Measurements from ENCODE around the gene WDR37. TPM values are rescaled to one million over a fixed set of nuclear protein-coding genes. Genes with fewer than 3 reads are reported as not detected.
"Not testable (repeated sequence)": the region's sequence is repeated elsewhere in the genome, so short reads cannot be mapped to it uniquely, and the experiment has no call there.

WDR37 gene
- total RNA-seq, 1 experiment from 2014 or later: 10.4 TPM

DNA sequence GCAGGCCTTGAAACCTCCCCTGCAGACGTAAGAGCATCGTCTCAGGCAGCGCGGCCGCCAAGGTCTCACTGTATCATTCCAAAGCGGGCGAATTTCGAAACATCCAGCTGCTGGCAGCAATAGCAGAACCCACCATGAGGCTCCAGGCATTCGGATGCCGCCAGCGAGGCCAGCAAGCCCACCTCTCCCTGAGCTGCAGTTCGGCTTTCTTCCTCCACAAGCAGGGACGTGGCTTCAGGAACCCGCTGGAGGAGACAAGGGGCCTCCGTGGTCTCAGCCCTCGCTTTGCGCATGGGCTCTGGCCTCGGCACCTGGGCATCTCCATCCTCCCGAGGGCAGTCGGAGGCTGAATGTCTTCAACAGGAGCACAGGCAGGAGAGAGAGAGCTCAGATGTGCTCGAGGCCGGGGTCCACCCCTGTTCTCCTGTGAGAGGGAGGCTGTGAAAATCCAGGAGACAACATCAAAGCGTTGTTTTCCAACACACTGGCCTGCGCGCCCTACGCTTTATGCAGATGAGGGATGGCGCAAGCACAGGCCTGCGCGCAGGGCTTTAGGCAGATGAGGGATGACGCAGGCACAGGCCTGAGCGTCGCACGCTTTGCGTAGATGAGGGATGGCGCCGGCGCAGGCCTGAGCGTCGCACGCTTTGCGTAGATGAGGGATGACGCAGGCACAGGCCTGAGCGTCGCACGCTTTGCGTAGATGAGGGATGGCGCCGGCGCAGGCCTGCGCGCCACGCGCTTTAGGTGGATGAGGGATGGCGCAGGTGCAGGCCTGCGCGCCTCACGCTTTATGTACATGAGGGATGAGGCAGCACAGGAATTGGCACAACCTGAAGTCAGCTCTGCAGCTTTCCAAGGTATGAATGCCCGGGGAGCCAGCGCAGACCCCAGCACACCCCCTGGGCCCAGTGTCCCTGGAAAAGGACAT, 103.2 kb downstream of the WDR37 start:
- no peak for TF ChIP-seq TCF7 (CRISPR knock-in tag; IDR thresholded peaks at IDR 0.05; ENCODE audit: low read depth)
- no peak for TF ChIP-seq CREM (CRISPR knock-in tag; IDR thresholded peaks at IDR 0.05)
- no peak for TF ChIP-seq GABPB1 (CRISPR knock-in tag; IDR thresholded peaks at IDR 0.05)
- TF ChIP-seq RELA (CRISPR knock-in tag; IDR thresholded peaks at IDR 0.05; ENCODE audit: borderline replicate concordance): no peak
- ChIA-PET CTCF (no interaction called here), POLR2A (no interaction called here)
- Mint-ChIP-seq H3K4me3 (no peak overlapping the region), H3K4me1 (no peaks in the 10 kb centered on the region), H3K36me3 (no peaks in the 10 kb centered on the region), H3K27ac (no peak overlapping the region), H3K9me3 (no peaks in the 10 kb centered on the region), H3K27me3 (ENCODE audit: low read depth) (peaks cover 4% of the 10 kb centered on the region)
- ATAC-seq (no peak), DNase-seq (ENCODE audit: low spot score) (no peak)

DNA sequence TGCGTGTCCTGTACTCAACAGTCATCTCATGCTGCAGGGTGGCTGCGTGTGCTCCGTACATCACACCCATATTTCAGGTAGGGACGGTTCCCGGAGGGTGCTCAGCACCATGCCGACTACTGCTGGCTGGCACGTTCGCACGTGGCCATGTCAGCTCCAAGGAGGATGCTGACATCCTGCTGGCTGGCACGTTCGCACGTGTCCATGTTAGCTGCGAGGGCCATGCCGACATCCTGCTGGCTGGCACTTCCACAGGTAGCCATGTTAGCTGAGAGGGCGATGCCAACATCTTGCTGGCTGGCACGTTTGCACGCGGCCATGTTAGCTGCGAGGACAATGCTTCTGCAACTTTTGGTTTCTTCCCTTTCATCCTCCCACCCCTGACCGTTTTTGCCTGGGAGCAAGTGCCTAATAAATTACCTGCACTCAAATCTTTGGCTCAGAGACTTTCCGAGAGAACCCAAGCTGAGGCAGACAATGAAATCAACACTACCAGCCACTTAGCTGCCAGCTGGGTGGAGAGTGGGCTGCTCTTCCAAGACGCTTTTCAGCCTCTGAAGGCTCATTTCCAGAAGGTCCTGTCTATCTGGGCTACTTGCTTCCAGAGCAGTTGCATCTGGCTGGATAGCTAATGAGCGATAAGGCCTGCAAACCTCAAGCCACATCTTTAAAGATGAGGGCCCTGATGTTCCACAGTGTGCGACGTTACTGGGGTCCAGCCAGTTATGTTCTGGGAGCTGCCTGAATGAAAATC, 104.6 kb downstream of the WDR37 start:
- H3K27ac Mint-ChIP-seq: no peak overlapping the region
- ChIA-PET CTCF (interaction anchor here (1.0 kb wide), 1 partner anchor 208 kb away, joined by 3 read pairs; no protein-coding TSS in a partner anchor), POLR2A (no interaction called here)
- H3K27me3 Mint-ChIP-seq (ENCODE audit: low read depth): peaks cover 4% of the 10 kb centered on the region
- no peak for TF ChIP-seq NR1H2 (CRISPR knock-in tag; IDR thresholded peaks at IDR 0.05)
- no peak for TF ChIP-seq ZNF416 (CRISPR knock-in tag; IDR thresholded peaks at IDR 0.05)
- TF ChIP-seq GTF2I (CRISPR knock-in tag; conservative IDR thresholded peaks at IDR 0.05): no peak
- no peak for TF ChIP-seq IRF2 (CRISPR knock-in tag; IDR thresholded peaks at IDR 0.05; ENCODE audit: borderline replicate concordance, low read depth)
- TF ChIP-seq FOXP1 (CRISPR knock-in tag; IDR thresholded peaks at IDR 0.05; ENCODE audit: borderline replicate concordance): no peak
- TF ChIP-seq ELF4 (CRISPR knock-in tag; IDR thresholded peaks at IDR 0.05; ENCODE audit: low read depth): no peak
- TF ChIP-seq, protein P1, sequence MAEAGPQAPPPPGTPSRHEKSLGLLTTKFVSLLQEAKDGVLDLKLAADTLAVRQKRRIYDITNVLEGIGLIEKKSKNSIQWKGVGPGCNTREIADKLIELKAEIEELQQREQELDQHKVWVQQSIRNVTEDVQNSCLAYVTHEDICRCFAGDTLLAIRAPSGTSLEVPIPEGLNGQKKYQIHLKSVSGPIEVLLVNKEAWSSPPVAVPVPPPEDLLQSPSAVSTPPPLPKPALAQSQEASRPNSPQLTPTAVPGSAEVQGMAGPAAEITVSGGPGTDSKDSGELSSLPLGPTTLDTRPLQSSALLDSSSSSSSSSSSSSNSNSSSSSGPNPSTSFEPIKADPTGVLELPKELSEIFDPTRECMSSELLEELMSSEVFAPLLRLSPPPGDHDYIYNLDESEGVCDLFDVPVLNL (CRISPR knock-in tag; IDR thresholded peaks at IDR 0.05; ENCODE audit: borderline replicate concordance, low read depth): no peak
- TF ChIP-seq, protein P2, sequence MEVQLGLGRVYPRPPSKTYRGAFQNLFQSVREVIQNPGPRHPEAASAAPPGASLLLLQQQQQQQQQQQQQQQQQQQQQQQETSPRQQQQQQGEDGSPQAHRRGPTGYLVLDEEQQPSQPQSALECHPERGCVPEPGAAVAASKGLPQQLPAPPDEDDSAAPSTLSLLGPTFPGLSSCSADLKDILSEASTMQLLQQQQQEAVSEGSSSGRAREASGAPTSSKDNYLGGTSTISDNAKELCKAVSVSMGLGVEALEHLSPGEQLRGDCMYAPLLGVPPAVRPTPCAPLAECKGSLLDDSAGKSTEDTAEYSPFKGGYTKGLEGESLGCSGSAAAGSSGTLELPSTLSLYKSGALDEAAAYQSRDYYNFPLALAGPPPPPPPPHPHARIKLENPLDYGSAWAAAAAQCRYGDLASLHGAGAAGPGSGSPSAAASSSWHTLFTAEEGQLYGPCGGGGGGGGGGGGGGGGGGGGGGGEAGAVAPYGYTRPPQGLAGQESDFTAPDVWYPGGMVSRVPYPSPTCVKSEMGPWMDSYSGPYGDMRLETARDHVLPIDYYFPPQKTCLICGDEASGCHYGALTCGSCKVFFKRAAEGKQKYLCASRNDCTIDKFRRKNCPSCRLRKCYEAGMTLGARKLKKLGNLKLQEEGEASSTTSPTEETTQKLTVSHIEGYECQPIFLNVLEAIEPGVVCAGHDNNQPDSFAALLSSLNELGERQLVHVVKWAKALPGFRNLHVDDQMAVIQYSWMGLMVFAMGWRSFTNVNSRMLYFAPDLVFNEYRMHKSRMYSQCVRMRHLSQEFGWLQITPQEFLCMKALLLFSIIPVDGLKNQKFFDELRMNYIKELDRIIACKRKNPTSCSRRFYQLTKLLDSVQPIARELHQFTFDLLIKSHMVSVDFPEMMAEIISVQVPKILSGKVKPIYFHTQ (CRISPR knock-in tag; IDR thresholded peaks at IDR 0.05): no peak
- TF ChIP-seq GRHL2 (CRISPR knock-in tag; IDR thresholded peaks at IDR 0.05; ENCODE audit: insufficient replicate concordance, severe bottlenecking): no peak
- TF ChIP-seq TEAD1 (CRISPR knock-in tag; IDR thresholded peaks at IDR 0.05): no peak
- DNase-seq (ENCODE audit: low spot score) (no peak), ATAC-seq (no peak)
- no peak overlapping the region for H3K4me3 Mint-ChIP-seq
- no peaks in the 10 kb centered on the region for H3K36me3 Mint-ChIP-seq
- H3K9me3 Mint-ChIP-seq: no peaks in the 10 kb centered on the region
- H3K4me1 Mint-ChIP-seq: no peaks in the 10 kb centered on the region

DNA sequence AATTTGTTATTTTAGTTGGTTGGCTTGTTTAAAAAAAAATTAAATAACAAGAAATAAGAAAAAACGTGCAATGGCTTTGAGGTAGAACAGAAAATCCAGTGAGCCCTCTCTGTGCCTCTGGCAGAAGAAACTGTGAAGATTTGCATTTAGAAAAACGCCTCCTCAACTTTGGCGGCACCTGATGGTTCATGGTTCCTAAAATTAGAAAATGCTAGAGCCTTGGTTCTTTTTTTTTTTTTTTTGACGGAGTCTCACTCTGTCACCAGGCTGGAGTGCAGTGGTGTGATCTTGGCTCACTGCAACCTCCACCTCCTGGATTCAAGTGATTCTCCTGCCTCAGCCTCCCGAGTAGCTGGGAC, 105.1 kb downstream of the WDR37 start:
- ATAC-seq; H3K27ac Mint-ChIP-seq; DNase-seq (ENCODE audit: low spot score); H3K4me3 Mint-ChIP-seq; POLR2A ChIA-PET; H3K4me1 Mint-ChIP-seq; H3K36me3 Mint-ChIP-seq; H3K27me3 Mint-ChIP-seq (ENCODE audit: low read depth); H3K9me3 Mint-ChIP-seq: not testable (repeated sequence)
- CTCF ChIA-PET: interaction anchor here (1.0 kb wide), 1 partner anchor 207 kb away, joined by 3 read pairs; no protein-coding TSS in a partner anchor

All from WTC11 (cell line).